Measurements from ENCODE around the gene FAM83D.

GRCh38 chr20:38930242-38930569, 4.0 kb downstream of the FAM83D start:
- TF ChIP-seq CTCF (IDR thresholded peaks at IDR 0.05) (no peak), EP300 (IDR thresholded peaks at IDR 0.05) (no peak), POLR2AphosphoS5 (IDR thresholded peaks at IDR 0.05) (no peak), POLR2A (IDR thresholded peaks at IDR 0.05) (no peak)
